ENCODE data around the gene CAMSAP2. TPM values are rescaled to one million over a fixed set of nuclear protein-coding genes. Genes with fewer than 3 reads are reported as not detected.

The CAMSAP2 gene
- total and polyA plus RNA-seq, 2 of the 4 experiments (the other 2 are of a cell fraction): 8.3 to 29.4 TPM

- TF ChIP-seq MAZ (IDR thresholded peaks at IDR 0.05; ENCODE audit: borderline replicate concordance, low read depth, low read length) (no peak), RCOR1 (IDR thresholded peaks at IDR 0.05; ENCODE audit: insufficient replicate concordance, low read length) (no peak), CEBPB (IDR thresholded peaks at IDR 0.05; ENCODE audit: low read depth, low read length) (no peak), MXI1 (IDR thresholded peaks at IDR 0.05; ENCODE audit: borderline replicate concordance, low read depth, low read length) (no peak)
Observed at GRCh38 chr1:200692316-200692715, 46.4 kb upstream of the CAMSAP2 start (continued).

- H3K9ac ChIP-seq (ENCODE audit: low read depth, low read length): no peak overlapping the region
- no peaks in the 10 kb centered on the region for H3K27me3 ChIP-seq (ENCODE audit: control insufficient read depth, insufficient read depth, low read length)
- H2AFZ ChIP-seq (replicated peaks; ENCODE audit: low read length, poor library complexity): no peak overlapping the region
- H3K18ac ChIP-seq (ENCODE audit: low read depth, low read length): no peak overlapping the region
- no peak overlapping the region for H3K4me3 ChIP-seq (ENCODE audit: insufficient read depth, low read depth, low read length)
- H3K56ac ChIP-seq (ENCODE audit: extremely low read depth, insufficient read depth, low read length): no peak overlapping the region
- H2BK15ac ChIP-seq (ENCODE audit: low read depth, low read length): no peak overlapping the region
- no TSS peak for BruUV-seq (replicated peaks)
- H3K4me2 ChIP-seq (ENCODE audit: low read depth, low read length): no peak overlapping the region
- intact Hi-C loops (cut with micrococcal nuclease) (no loop called here), in situ Hi-C loops (cut with MboI; ENCODE audit: low sequenced_read_pairs) (no loop called here), dilution Hi-C loops (cut with HindIII; ENCODE audit: low sequenced_read_pairs, unreplicated experiment) (no loop called here)
- no peak for TF ChIP-seq BHLHE40 (IDR thresholded peaks at IDR 0.05; ENCODE audit: low read depth, low read length)
- TF ChIP-seq CTCF (conservative IDR thresholded peaks at IDR 0.05; ENCODE audit: low read depth, low read length): no peak
- TF ChIP-seq NFE2L2 (IDR thresholded peaks at IDR 0.05; ENCODE audit: low read depth, low read length): no peak
- no peak overlapping the region for H4K91ac ChIP-seq (ENCODE audit: insufficient read depth, low read depth, low read length)
- no peak overlapping the region for H3K4ac ChIP-seq (ENCODE audit: low read depth, low read length)
- POLR2A ChIA-PET (ENCODE audit: unreplicated experiment): no interaction called here
- no peak overlapping the region for H4K5ac ChIP-seq (ENCODE audit: low read depth, low read length)
- no peak overlapping the region for H2BK120ac ChIP-seq (ENCODE audit: low read depth, low read length)
- no peak overlapping the region for H3K23ac ChIP-seq (ENCODE audit: low read depth, low read length)
- H3K14ac ChIP-seq (replicated peaks; ENCODE audit: low read depth, low read length): no peak overlapping the region
- H3K36me3 ChIP-seq (ENCODE audit: control insufficient read depth, insufficient read depth, low read length): no peaks in the 10 kb centered on the region
- no peak overlapping the region for H2AK9ac ChIP-seq (replicated peaks; ENCODE audit: low read depth, low read length, poor library complexity)
- H3K4me1 ChIP-seq (ENCODE audit: control insufficient read depth, insufficient read depth, low read length): no peaks in the 10 kb centered on the region
- ATAC-seq (ENCODE audit: low read depth): no peak
- H2BK20ac ChIP-seq (ENCODE audit: low read depth, low read length): no peak overlapping the region; the same call in 1 of the 2 replicates
- H3K27ac ChIP-seq (ENCODE audit: insufficient read depth, low read length): no peak overlapping the region
- no peaks in the 10 kb centered on the region for H3K79me1 ChIP-seq (ENCODE audit: low read depth in 1 of 2, low read length in 2 of 2)
- H2AK5ac ChIP-seq (ENCODE audit: low read depth, low read length): peak overlapping the region; percentile 33; the same call in 1 of the 2 replicates
- H4K8ac ChIP-seq (ENCODE audit: low read depth in 2 of 2, low read length in 2 of 2): no peak overlapping the region
- CTCF ChIA-PET: no interaction called here
- no peak overlapping the region for H2BK5ac ChIP-seq (ENCODE audit: low read depth, low read length, poor library complexity, severe bottlenecking)
- no peaks in the 10 kb centered on the region for H4K20me1 ChIP-seq (ENCODE audit: insufficient read depth, low read length)
- no peaks in the 10 kb centered on the region for H3K9me3 ChIP-seq (ENCODE audit: control insufficient read depth, insufficient read depth, low read length)
- no peaks in the 10 kb centered on the region for H3K9me1 ChIP-seq (ENCODE audit: insufficient read depth, low read length)
- DNase-seq: no peak
Observed at GRCh38 chr1:200693327-200693726, 45.4 kb upstream of the CAMSAP2 start.

All from IMR-90 (cell line).